ENCODE results near the gene CAMTA1. TPM values are rescaled to one million over a fixed set of nuclear protein-coding genes. Genes with fewer than 3 reads are reported as not detected.

The CAMTA1 gene
- total and polyA plus RNA-seq, 12 donors: 123 to 265 (median 142) TPM

DNA sequence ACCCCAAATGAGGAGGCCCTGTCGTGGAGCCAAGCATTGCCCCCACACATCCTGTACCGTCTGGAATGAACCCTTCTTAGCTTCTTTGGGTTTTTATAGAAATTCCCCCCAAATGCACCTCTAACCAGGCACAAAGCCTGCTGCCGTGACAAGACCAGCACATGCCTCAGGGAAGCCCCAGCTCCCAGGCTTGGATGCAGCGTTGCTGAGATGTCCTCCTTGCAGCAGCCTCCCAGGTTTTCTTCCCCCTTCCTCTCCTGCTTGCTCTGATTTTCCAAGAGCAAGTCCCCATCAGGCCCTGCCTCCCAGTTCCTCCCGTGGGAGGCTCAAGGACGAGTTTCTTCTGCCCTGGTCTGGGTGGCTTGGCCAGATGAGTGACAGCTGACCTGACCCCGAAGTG lies 866.8 kb downstream of the CAMTA1 start:
- DNase-seq (no peak), ATAC-seq (no peak)
- Histone ChIP-seq H3K9me3 (no peaks in the 10 kb centered on the region), H3K36me3 (no peaks in the 10 kb centered on the region), H3K27me3 (peaks cover 0 to 8% (median 0%) of the 10 kb centered on the region in 7 donors), H3K4me3 (no peak overlapping the region), H3K4me1 (peaks cover 0 to 17% (median 8%) of the 10 kb centered on the region in 9 donors), H3K27ac (no peak overlapping the region)
- WGBS, 2 donors: 56 to 59% methylated on average over 7 of the region's 7 CpGs
- intact Hi-C loops (cut with DNase I): no loop called here
- TF ChIP-seq, protein P1, sequence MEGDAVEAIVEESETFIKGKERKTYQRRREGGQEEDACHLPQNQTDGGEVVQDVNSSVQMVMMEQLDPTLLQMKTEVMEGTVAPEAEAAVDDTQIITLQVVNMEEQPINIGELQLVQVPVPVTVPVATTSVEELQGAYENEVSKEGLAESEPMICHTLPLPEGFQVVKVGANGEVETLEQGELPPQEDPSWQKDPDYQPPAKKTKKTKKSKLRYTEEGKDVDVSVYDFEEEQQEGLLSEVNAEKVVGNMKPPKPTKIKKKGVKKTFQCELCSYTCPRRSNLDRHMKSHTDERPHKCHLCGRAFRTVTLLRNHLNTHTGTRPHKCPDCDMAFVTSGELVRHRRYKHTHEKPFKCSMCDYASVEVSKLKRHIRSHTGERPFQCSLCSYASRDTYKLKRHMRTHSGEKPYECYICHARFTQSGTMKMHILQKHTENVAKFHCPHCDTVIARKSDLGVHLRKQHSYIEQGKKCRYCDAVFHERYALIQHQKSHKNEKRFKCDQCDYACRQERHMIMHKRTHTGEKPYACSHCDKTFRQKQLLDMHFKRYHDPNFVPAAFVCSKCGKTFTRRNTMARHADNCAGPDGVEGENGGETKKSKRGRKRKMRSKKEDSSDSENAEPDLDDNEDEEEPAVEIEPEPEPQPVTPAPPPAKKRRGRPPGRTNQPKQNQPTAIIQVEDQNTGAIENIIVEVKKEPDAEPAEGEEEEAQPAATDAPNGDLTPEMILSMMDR (IDR thresholded peaks at IDR 0.05): no peak

DNA sequence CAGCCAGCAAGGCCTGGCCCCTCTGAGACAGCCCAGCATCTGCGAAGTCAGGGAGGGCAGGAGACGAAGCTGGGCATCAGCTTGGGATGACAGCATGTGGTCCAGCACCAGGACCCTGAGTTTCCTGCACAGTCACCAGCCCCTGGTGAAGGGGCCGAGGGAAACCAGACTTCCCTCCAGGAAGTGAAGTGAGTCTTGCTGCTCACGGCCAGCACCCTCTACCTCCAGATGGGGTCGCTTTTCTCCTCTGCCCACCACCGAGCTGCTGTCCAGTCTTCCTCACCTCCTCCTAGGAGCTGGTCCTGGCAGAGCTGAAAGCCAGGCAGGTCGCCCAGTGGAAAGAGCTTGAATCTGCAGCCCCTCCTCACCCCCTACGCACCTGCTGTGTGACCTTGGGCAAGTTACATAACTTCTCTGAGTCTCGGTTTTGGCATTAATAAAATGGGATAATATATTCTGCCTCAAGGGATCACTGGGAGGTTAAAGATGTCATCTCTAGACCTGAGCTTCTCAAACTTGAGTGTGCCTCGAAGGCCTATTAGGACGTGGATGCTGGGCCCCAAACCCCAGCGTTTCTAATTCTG lies 867.4 kb downstream of the CAMTA1 start:
- DNase-seq: no peak
- intact Hi-C loops (cut with DNase I): no loop called here

DNA sequence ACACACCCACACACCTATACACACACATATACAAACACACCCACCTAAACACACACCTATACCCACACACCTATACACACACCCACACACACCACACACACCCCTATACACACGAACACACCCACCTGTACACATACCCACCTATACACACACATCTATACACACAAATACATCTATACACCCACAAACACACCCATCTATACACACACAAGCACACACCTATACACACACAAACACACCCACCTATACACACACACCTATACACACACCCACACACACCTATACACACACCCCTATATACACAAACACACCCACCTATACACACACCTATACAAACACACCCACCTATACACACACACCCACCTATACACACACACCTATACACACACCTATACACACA lies 869.5 kb downstream of the CAMTA1 start:
- intact Hi-C loops (cut with DNase I): no loop called here
- H3K36me3 ChIP-seq: no peaks in the 10 kb centered on the region
- H3K27me3 ChIP-seq: peaks cover 0 to 6% (median 0%) of the 10 kb centered on the region in 7 donors
- no peak overlapping the region for H3K4me3 ChIP-seq
- 100% methylated on average over 1 of the region's 1 CpG for WGBS, 2 donors
- no peak for DNase-seq
- ATAC-seq: no peak
- H3K9me3 ChIP-seq: no peaks in the 10 kb centered on the region
- TF ChIP-seq, protein P1 (IDR thresholded peaks at IDR 0.05): no peak
- peaks cover 0 to 9% (median 0%) of the 10 kb centered on the region in 9 donors for H3K4me1 ChIP-seq
- no peak overlapping the region for H3K27ac ChIP-seq

More for the DNA sequence above, 867.4 kb downstream of the CAMTA1 start:
- Histone ChIP-seq H3K4me3 (no peak overlapping the region), H3K4me1 (peaks cover 0 to 14% (median 8%) of the 10 kb centered on the region in 9 donors), H3K27me3 (peaks cover 0 to 6% (median 0%) of the 10 kb centered on the region in 7 donors), H3K27ac (no peak overlapping the region), H3K9me3 (no peaks in the 10 kb centered on the region), H3K36me3 (no peaks in the 10 kb centered on the region)
- ATAC-seq: no peak
- TF ChIP-seq, protein P1 (IDR thresholded peaks at IDR 0.05): no peak
- WGBS, 2 donors: 76 to 84% methylated on average over 12 of the region's 12 CpGs

DNA sequence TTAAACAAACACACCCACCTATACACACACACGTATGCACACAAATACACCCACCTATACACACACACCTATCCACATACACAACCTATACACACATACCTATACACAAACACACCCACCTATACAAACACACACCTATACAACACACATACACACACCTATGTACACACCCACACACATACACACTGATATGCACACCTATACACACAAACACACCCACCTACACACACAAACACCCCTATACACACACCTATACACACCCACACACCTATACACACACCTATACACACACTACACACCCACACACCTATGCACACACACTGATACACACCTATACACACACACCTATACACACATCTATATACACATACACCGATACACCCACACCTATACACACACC lies 870.1 kb downstream of the CAMTA1 start:
- TF ChIP-seq, protein P1 (IDR thresholded peaks at IDR 0.05): no peak

More for the DNA sequence above, 870.1 kb downstream of the CAMTA1 start:
- intact Hi-C loops (cut with DNase I): no loop called here
- DNase-seq: no peak
- no peak for ATAC-seq
- H3K9me3 ChIP-seq: no peaks in the 10 kb centered on the region
- H3K27ac ChIP-seq: no peak overlapping the region
- no peak overlapping the region for H3K4me3 ChIP-seq
- H3K36me3 ChIP-seq: no peaks in the 10 kb centered on the region
- WGBS, 2 donors: 97 to 99% methylated on average over 2 of the region's 2 CpGs
- H3K27me3 ChIP-seq: peaks cover 0 to 6% (median 0%) of the 10 kb centered on the region in 7 donors
- peaks cover 0 to 9% (median 0%) of the 10 kb centered on the region in 9 donors for H3K4me1 ChIP-seq
